GM19240 (cell line): ENCODE measurements around the gene ATP6V0E2.
"Not testable (repeated sequence)": the region's sequence is repeated elsewhere in the genome, so short reads cannot be mapped to it uniquely, and the experiment has no call there.

Experiments
- DNase-seq: peaks from one replicate; pipeline ENCODE4 v3.0.0; 2011; ENCODE audit warnings: low spot score; ENCODE audit not compliant: insufficient read length

ATP6V0E2 gene

GRCh38 chr7:149873074-149873969 is at the start of gene ATP6V0E2:
TSS of gene ATP6V0E2 (plus strand) at chr7:149873969. CDS start at chr7:149874066, 97 bp downstream.
- no peak for DNase-seq

- DNase-seq = no peak
Measured at GRCh38 chr7:149824301-149824741, 49.4 kb upstream of the ATP6V0E2 start.

GRCh38 chr7:149824748-149825566 is 48.8 kb upstream of the ATP6V0E2 start:
- DNase-seq = no peak

GRCh38 chr7:149825567-149826343 is 48.0 kb upstream of the ATP6V0E2 start:
- no peak for DNase-seq

DNA sequence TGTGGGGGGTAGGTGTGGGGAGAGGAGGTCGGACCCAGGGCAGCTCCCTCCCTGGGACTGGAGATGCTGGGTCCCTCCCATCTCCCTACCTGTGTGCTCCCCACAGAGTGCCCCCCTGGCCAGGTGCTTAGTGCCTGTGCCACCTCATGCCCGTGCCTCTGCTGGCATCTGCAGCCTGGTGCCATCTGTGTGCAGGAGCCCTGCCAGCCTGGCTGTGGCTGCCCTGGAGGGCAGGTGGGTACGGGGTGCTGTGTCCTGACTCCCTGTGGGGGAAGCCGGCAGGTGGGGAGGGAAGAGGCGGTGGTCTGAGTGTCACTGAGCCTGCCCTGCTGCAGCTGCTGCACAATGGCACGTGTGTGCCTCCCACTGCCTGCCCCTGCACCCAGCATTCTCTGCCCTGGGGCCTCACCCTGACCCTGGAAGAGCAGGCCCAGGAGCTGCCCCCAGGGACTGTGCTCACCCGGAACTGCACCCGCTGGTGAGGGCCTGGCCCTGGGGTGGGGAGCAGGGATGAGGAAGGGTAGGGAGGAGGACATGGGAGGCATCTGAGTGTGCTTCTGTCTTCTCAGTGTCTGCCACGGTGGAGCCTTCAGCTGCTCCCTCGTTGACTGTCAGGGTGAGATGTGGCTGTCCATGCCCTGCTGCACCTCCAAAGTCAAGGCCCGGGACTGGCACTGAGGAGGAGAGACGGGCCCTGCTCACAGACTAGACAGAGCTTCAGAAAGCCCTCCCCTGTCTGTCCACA is 47.3 kb upstream of the ATP6V0E2 start:
- DNase-seq = no peak

GRCh38 chr7:149827089-149827981 is 46.4 kb upstream of the ATP6V0E2 start:
- DNase-seq = no peak

GRCh38 chr7:149828357-149829309 is 45.1 kb upstream of the ATP6V0E2 start:
- no peak for DNase-seq

GRCh38 chr7:149830527-149830926 is 43.2 kb upstream of the ATP6V0E2 start:
- DNase-seq = not testable (repeated sequence)

- DNase-seq = no peak
Measured at GRCh38 chr7:149830997-149831740, 42.6 kb upstream of the ATP6V0E2 start.

GRCh38 chr7:149831741-149832219 is 42.0 kb upstream of the ATP6V0E2 start:
- no peak for DNase-seq

- no peak for DNase-seq
Measured at GRCh38 chr7:149832332-149833041, 41.3 kb upstream of the ATP6V0E2 start.

GRCh38 chr7:149833495-149834130 is 40.2 kb upstream of the ATP6V0E2 start:
- no peak for DNase-seq

DNA sequence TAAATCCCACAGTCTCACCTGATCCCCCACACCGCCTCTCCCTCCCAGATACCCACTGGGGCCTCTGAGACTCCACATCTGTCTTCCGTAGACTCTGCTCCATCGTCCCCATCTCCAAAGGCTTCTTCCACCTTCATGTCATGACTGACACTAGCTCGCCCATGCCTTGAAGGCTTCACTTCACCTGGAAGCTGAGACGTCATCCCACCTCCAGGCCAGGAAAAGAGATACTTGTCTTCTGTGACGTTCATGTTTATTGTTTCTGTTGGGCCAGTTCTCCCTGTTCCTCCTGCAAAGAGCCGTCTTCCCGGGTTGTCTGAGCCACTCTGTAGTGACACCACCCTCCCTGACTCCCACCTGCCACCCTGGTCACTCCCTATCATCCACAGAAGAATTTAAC is 39.2 kb upstream of the ATP6V0E2 start:
- DNase-seq = no peak

- DNase-seq = no peak
Measured at GRCh38 chr7:149836434-149836833, 37.3 kb upstream of the ATP6V0E2 start.

GRCh38 chr7:149837564-149838223 is 36.1 kb upstream of the ATP6V0E2 start:
- DNase-seq = no peak
